Activated CD4-positive, CD25-positive, alpha-beta regulatory T cell treated with anti-CD3 and anti-CD28 coated beads, Interleukin-2, amount 50 U/mL, for 72 hours (primary cell): Measurements from ENCODE around the gene HMCN2.

Experiments
- DNase-seq: peaks from one replicate; pipeline ENCODE4 v3.0.0; 2021

HMCN2 gene

DNA sequence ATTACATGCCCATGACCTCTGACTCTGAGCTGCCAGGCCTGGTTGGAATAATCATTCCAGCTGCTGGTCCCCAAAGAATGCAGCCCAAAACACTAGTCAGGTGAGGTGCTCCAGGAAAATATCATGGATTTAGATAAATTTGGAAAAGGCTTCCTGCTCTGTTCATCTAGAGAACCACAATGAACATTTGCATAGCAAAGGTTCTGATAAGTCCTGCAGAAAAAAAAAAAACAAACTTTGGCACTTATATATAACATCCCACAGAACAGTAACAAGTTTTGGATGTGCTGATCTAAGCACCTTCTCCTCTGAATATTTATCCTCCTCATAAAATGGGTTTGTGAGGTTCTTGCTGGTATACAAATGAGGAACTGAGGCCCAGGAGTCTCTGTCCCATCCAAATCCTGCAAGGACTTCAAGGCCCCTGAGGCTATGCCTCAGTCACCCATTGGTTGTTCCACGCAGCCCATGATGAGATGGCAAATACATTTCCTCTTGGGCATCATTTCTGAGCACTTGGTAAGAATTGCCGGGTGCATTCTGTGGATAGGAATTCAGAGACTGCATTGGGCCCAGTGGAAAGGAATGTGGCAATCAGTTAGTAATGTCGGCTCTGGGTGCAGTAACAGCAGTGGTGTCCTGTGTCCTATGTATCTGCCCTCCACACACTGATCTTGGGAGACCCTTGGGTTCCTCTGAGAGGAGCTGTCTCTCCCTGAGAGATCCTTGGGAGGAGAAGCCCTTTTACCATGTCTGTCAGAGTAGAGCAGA is 105.8 kb downstream of the HMCN2 start:
- no peak for DNase-seq

DNA sequence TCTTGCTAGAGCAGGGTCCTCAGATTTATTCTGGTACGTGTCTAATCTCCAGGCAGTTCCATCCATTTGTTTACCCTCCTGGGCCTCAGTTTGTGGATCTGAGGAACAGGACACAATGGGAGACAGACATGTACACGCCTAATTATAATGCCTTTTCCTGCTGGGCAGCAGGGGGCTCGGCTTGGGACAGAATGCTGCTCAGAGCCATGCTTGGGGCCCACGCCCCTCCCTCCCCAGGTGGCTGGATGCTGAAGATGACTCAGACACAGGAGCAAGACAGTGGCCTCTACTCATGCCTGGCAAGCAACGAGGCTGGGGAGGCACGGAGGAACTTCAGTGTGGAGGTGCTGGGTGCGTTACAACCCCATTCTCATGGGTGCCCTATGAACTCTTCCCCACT is 106.5 kb downstream of the HMCN2 start:
- no peak for DNase-seq

DNA sequence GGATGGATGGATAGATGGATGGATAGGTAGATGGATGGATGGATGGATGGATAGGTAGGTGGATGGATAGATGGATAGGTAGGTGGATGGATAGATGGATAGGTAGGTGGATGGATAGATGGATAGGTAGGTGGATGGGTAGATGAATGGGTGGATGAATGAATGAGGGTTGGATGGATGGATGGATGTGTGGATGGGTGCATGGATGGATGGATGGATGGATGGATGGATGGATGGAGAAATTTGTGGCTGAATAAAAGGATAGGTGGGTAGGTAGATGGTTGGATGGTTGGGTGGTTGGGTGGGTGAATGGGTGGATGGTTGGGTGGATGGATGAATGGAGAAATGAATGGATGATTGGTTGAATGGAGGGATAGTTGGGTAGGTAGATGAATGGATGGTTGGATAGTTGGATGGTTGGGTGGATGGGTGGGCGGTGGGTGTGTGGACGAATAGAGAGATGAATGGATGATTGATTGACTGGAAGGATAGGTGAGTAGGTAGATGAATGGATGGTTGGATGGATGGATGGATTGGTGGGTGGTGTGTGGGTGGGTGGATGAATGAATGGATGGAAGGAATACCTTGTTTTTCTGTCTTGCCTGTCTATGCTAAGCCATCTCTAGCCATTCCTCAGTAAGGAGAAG is 108.2 kb downstream of the HMCN2 start:
- no peak for DNase-seq

DNA sequence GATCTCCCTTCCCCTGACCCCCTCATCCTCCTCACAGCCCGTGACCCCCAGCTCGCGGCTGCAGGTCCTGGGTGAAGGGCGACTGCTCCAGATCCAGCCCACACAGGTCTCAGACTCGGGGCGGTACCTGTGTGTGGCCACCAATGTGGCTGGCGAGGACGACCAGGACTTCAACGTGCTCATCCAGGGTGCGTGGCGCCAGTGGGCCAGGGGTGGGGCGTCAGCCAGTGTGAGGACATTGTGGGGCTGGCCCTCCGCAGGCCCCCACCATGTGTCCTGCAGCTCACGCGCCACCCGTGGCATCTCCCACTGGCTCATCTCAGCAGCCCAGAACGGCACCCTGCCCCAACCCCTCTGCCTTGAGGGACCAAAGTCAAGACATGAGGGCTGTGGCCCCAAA is 112.1 kb downstream of the HMCN2 start:
- DNase-seq = no peak

DNA sequence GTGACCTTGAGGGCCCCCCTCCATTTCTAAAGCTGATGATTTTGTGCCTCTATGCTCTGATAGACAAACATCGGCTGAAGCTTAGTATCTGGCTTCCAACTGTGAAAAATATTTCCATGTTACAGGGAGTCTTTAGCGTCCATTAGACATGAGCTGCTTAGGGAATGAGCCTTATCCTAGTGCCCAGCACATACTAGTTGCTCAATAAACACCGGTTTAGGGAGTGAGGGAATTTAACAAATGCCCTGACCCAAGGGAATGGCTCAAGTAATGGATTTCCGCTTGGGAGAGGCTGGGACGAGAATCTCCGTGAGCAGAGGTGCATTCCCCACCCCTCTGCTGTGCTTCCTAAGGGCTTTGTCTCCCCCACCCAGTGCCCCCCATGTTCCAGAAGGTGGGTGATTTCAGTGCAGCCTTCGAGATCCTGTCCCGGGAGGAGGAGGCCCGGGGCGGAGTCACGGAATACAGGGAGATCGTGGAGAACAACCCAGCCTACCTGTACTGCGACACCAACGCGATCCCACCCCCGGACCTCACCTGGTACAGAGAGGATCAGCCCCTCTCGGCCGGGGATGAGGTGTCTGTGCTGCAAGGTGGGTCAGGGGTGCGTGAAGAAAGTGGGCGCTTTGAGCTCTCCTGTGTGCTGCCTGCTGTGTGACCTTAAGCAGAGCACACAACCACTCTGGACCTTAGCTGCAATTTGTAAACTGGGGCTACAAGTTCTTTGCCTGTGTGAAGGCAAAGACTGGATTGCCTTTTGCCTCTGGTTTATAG is 113.5 kb downstream of the HMCN2 start:
- no peak for DNase-seq

DNA sequence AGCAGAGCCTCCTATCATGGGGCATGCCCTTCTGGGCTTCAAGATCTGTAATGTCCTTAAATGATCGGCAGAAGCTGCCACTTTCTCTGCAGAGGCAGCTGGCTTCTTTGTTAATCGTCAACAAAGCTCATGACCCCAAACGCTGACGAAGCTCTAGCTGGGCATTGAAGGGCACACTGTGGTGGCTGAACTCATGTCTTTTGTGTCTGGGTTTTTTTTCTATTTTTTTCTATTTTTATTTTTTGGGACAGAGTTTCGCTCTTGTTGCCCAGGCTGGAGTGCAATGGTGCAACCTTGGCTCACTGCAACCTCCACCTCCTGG is 114.0 kb downstream of the HMCN2 start:
- no peak for DNase-seq

DNA sequence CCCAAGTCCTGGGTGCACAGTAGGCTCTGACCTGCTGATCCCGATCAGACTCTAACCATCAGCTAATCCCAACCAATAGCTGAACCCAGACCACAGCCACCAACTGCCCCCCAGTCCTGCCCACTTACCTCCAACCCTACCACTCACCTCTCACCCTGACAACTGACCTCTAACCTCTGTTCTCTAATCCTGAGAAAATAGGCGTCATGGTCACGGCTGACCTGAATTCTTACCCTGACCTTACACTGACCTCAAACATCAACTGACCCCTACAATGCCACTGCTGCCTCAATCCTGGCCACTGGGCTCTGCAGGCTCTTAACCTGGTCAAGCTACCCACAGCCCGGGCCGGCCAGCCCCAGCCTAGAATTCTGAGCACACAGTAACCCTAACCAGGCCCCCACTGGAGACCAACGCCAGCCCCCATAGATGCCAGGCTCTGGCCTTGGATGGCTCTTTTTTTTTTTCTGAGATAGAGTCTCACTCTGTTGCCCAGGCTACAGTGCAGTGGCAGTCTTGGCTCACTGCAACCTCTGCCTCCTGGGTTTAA is 115.4 kb downstream of the HMCN2 start:
- DNase-seq = no peak

DNA sequence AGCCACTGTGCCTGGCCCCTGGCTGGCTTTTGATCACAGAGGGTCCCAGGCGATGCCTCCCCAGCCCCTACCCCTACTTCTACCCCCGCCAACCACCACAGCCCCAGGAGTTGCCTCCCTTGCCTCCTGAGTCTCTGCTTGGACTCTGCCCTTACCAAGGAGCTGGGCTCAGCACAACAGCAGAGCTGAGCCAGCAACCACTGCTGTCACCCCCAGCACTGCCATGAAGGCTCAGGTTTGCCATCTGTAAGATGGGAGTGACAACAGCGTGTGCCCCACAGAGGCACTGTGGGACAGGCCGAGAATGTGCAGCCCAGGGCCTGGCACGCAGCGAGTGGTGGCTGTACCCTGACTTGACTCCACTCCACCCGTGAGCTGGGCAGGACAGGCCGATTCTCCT is 116.1 kb downstream of the HMCN2 start:
- DNase-seq = no peak

DNA sequence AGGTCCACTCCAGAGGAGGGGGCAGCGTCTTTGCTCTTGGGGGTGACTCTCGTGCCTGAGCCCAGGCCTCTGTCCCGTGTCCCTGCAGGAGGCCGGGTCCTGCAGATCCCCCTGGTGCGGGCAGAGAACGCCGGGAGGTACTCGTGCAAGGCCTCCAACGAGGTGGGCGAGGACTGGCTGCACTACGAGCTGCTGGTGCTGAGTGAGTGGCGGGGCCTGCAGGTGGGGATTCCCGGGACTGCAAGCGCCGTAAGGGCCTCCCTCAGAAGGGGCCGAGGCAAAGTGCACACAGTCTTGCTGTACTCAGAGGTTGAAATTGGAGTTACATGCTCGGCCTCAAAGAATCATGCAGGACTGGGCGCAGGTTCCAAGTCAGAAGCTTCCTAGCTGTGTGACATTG is 116.5 kb downstream of the HMCN2 start:
- DNase-seq = no peak

DNA sequence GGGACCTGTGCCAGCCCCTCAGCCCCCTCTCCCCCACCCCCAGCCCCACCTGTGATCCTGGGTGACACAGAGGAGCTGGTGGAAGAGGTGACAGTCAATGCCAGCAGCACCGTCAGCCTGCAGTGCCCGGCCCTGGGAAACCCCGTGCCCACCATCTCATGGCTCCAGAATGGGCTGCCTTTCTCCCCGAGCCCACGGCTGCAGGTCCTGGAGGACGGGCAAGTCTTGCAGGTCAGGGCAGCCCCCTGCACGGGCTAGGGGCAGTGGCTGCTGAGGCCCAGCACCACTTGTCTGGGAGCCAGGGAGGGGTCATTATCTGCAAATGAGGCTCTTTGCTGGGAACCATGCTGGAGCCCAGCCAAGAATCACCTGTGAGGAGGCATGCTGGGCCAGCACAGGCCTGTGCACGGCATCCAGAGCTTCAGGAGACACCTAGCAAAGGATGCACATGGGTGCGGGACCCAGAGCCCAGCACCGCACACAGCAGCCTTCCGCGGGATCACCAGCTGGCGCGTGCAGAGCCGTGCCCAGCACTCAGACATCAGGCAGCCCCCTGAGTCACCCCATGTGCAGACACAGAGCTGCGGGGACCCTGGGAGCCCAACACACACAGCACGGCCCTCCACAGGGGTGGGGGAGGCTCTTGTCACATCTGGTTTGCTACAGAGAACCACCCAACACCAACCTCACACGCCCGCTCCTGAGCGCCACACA is 117.2 kb downstream of the HMCN2 start:
- no peak for DNase-seq

DNA sequence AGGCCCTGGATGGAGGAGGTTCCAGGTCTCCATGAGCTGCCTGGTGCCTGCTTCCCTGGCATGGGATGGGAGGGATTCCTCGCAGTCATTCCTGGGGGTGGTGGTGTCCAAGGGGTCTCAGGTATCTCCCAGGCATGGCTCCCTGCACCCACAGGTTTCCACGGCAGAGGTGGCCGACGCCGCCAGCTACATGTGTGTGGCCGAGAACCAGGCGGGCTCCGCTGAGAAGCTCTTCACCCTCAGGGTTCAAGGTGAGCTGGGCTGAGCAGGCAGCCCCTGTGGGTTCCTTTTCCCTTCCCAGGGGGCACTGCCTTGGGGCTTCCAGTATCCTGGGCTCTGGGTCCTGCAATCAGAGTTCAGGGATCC is 117.8 kb downstream of the HMCN2 start:
- DNase-seq = no peak

DNA sequence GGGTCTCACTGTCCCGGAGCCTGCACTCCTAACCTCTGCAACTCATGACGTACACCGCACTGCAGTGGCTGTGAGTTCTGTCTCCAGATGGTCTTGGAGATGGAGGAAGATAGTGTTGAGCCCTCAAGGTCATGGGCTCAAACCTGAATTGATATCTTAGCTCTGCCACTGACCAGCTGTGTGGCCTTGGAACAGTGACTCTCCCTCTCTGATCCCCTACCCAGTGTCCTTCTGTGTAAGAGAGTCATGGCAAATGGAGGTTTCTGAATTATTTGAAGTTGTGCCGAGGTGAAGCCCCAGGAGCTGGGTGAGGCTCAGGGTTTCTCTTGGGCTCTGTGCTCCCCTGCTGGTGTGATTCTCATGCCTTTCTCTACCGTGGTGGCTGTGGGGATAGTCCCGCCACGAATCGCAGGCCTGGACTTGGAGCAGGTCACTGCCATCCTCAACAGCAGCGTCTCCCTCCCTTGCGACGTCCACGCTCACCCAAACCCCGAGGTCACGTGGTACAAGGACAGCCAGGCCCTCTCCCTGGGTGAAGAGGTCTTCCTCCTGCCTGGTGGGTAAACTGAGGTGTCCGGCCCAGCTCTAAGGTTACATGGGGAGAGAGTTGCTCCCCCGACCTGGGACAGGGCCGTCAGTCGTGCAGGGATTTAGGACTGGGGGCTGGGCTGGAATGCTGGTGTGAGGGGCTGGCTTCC is 118.6 kb downstream of the HMCN2 start:
- no peak for DNase-seq

DNA sequence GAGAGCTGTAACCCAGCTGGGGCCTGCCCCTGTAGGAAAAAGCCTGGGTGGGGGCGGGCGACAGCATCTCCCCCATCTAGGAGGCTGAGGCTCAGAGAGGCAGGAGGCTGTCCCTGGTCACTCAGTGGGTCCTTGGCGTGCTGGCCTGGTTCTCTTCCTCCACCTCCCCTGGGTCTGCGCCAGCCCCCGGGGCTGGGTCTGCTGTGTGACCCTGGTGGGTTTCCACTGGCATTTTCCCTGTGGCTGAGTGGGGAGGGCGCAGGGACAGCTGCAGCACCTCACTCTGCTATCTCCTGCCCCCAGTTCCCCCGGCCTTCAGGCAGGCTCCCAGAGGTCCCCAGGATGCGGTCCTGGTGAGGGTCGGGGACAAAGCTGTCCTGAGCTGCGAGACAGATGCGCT is 119.7 kb downstream of the HMCN2 start:
- no peak for DNase-seq

DNA sequence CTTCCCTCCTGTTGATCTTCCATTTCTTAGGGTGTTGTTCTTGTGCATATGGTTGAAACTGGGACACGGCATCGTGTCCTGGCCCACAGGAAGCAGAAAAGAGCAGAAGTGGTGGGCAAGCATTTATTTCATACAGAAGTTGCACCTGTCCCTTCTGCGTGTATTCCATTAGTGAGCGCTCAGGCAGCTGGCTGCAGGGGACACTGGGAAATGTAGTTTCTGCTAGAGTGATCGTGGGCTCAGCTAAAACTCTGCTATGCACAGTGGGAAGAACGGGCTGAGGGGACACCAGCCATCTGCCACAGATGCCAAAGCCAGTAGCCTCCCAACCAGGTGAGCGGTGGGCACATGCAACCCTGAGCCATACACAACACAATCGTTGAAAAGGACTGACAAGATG is 121.8 kb downstream of the HMCN2 start:
- DNase-seq = no peak

DNA sequence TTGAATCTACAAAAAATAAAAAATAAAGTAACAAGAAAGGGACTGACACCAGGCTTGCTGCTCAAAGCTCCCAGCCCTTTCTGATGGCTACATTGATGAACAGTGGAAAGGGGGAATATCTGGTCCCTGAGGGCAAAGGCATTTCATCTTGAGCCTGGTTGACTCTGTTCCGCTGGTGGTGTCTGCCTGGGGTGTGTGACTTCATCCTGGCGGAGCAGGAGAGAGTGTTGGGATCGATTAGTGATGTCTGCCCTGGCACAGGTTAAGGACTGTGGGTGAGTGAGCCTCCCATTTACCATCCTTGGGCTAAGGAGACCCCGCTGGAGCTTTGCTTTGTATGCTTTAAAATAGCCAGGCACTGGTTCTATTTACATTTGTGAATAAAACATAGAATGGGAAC is 122.3 kb downstream of the HMCN2 start:
- no peak for DNase-seq

DNA sequence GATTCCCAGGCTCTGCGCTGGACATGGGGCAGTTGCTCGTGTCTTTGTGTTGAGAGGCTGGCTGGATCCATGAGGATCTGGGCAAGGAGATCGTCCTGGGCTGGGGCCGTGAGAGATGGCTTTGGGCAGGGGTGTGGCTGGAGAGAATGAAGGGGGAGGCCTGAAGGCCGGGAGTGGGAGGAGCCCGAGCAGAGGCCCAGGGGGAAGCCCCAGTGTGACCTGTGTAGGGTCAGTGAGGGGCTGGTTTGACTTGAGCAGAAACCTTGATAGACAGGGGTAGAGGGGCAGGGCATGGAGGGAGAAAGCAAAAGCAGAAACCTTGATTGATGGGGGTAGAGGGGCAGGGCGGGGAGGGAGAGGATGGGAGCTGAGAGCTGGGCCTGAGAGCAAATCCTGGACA is 124.8 kb downstream of the HMCN2 start:
- DNase-seq = no peak

DNA sequence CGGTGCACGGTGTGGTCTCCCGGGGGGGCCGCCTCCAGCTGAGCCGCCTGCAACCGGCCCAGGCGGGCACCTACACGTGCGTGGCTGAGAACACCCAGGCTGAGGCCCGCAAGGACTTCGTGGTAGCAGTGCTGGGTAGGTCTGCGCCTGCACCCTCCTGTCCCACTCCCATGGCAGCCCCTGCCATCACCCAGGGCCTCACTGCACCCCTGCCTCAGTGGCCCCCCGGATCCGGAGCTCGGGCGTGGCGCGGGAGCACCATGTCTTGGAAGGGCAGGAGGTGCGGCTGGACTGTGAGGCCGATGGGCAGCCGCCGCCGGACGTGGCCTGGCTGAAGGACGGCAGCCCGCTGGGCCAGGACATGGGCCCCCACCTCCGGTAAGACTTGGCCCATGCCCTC is 125.4 kb downstream of the HMCN2 start:
- DNase-seq = no peak

DNA sequence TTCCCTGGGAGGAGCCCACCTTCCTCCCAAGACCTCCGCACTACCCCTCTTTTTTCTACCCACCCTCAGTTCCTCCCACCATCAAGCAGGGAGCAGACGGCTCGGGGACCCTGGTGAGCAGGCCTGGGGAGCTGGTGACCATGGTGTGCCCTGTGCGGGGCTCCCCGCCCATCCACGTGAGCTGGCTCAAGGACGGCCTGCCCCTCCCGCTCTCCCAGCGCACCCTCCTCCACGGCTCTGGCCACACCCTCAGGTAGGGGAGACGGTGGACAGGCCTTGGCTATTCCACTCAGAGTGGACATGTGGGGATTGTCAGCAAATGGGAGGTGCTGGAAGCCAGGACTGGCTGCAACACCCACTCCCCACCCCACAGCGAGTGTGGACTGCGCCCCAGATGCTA is 126.3 kb downstream of the HMCN2 start:
- no peak for DNase-seq

DNA sequence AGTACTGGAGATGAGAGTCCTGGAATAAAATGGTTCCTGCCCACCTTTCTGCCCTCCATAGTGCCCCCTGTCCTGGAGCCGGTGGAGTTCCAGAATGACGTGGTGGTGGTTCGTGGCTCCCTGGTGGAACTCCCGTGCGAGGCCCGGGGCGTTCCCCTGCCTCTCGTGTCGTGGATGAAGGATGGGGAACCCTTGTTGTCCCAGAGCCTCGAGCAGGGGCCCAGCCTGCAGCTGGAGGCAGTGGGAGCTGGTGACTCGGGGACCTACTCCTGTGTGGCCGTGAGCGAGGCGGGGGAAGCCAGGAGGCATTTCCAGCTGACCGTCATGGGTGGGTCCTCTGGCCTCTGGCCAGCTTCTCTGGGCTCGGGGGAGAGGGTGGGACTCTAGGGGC is 128.1 kb downstream of the HMCN2 start:
- no peak for DNase-seq

DNA sequence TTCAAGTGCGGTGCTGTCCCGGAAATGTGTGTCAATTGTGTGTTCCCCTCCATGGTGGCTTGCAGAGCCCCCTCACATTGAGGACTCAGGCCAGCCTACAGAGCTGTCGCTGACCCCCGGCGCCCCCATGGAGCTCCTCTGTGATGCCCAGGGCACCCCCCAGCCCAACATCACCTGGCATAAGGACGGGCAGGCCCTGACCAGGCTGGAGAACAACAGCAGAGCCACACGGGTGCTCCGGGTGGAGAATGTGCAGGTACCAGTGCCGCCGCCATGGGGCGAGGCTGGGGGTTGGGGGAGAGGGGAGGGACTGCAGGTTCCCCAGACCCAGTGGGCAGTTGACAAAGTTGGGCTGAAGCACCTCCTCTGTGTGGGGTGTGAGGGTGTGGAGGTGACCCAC is 128.8 kb downstream of the HMCN2 start:
- no peak for DNase-seq

DNA sequence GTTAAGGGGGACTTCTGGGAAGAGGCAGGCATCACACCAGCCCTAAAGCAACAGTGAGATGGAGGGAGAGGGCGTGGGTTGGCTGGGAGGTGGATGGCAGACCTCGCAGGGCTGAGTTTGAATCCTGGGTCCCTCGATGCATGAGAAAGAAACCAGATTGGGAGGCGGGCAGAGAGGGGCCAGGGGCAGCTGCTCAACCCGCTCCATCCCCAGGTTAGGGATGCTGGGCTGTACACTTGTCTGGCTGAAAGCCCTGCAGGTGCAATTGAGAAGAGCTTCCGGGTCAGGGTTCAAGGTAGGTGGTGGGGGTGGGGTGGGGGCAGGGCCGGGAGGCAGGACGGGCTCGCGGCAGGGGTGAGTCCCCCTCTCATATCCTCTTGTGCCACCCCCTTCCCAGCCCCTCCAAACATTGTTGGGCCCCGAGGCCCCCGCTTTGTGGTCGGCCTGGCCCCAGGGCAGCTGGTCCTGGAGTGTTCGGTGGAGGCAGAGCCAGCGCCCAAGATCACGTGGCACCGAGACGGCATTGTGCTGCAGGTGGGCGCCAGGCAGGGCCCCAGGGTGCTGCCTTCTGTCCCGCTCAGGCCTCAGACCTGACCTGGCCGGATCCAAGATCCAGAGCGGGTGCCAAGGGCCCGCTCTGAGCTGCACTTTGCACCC is 129.4 kb downstream of the HMCN2 start:
- DNase-seq = no peak

DNA sequence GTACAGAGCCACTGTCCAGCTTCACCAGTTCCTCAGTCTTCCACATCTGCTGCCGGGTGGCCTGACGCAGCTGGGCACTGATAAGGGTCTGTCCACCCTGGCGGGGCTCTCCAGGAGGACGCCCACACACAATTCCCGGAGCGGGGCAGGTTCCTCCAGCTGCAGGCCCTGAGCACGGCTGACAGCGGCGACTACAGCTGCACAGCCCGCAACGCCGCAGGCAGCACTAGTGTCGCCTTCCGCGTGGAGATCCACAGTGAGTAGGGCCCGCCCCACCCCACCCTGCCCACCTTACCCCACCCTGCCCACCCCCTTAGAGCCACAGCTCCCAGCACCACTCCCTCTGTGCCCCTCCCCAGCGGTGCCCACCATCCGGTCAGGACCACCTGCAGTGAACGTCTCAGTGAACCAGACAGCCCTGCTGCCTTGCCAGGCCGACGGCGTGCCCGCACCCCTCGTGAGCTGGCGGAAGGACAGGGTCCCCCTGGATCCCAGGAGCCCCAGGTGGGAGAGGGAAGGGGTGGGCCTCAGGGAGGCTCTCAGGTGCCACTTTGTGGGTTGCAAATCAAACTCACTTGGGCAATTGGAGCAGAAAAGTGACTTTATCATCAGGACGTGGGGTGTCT is 130.4 kb downstream of the HMCN2 start:
- no peak for DNase-seq
